HG03469 (cell line): ENCODE measurements around the gene PDE4B.

Source experiments
- ATAC-seq: cut with Tn5 transposase; IDR thresholded peaks from one replicate; pipeline ENCODE4 v1.9.1; 2021; ENCODE audit warnings: mild to moderate bottlenecking, moderate library complexity, moderate number of reproducible peaks; ENCODE audit not compliant: unreplicated experiment

PDE4B gene

DNA sequence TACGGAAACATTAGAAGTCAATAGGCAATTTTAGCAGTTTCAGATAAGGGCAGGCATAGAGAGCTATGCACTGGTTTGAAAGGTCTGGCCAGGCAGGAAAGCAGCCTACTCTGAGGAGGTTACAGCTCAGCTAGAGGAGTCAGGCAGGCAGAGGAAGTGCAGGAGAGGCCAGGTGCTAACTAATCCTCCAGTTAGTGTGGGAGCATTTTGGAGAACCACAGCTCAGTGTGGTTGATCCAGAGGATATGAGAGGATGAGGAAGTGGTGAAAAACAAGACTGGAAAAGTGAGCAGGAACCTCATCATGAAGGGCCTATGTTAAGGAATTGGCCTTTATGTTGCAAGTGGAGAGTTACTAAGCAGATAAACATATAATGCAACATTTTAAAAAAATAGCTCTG is 458.9 kb downstream of the PDE4B start:
- no peak for ATAC-seq

DNA sequence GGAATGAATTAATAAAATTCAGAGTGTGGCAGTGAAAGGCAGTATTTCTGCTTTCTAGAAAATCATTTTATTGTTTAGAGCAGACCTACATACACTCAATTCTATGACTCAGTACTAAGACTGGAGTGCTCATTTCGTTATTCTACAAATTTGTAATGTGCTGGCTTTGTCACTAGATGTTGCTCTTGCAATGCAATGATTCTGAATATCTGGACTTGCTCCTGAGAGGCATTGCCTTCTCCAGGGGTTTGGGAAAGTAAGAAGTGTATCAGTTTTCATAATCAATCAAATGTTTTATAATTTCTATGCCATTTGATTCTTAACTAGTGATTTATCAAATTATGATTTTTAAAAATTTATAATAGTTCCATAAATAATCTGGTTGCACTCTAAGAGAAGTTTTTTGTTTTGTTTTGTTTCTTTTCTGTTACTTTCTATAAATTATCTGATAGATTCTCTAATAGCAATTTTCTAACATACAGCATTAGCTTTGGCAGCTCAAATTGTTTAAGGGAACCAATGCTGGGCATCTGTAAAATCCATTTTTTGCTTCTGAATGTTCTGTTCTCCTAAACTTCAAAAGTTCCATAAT is 460.7 kb downstream of the PDE4B start:
- peak; percentile 40 for ATAC-seq

DNA sequence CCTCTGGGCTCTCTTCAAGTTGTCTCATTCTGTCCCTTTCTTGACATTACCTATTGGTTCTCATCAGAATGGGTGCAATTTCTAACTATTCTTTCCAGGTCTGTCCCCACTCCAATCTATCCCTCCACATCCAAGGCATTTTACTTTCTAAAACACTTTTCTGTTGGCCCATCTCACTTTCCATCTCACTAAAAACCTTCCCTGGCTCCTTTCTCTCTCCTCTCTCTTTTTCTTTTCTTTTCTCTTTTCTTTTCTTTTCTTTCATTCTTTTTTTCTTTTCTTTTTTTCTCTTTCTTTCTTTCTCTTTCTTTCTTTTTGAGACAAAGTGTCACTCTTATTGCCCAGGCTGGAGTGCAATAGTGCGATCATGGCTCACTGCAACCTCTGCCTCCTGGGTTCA is 462.1 kb downstream of the PDE4B start:
- ATAC-seq, result no peak

DNA sequence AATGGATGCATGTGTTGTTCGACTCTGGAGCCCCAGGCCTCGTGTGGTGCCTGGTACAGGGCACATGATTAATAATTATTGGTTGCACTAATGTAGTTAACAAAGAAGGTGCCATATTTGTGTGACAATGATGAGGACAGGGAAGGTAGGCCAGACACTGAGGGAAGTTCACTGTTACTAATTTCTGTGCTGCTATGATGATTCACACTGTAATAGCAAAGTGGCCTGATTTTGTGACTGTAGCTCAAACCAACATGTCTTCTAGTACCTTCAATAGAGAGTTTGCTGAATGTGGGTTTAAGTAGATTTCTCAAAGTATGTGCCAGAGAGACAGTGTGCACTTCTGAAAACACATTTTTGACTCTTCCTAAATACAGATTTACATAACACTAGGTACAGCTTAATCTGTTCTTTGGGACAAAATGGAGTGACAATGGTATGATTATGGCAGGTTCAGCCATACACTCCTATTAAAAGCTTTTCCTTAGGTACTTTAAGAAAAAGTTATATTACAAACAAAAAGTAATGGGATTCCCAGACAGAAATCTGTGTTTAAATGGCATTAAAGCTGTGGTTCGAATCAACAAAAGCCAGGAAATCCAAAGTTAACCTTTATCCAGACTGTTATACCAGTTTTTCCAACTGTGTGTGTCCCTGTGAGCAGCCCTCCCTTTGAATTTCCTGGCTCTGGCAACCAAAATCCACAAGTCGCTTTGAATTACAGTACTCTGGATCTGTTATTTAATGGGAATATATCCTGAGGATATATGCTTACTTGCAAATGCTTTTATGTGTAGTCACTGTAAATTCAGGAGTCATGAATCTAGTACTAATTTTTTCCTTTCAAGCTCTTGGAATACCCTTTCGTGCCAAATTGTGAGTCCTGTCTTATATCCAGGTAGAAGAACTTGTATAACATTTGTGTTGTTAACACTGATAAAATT is 464.2 kb downstream of the PDE4B start:
- no peak for ATAC-seq

DNA sequence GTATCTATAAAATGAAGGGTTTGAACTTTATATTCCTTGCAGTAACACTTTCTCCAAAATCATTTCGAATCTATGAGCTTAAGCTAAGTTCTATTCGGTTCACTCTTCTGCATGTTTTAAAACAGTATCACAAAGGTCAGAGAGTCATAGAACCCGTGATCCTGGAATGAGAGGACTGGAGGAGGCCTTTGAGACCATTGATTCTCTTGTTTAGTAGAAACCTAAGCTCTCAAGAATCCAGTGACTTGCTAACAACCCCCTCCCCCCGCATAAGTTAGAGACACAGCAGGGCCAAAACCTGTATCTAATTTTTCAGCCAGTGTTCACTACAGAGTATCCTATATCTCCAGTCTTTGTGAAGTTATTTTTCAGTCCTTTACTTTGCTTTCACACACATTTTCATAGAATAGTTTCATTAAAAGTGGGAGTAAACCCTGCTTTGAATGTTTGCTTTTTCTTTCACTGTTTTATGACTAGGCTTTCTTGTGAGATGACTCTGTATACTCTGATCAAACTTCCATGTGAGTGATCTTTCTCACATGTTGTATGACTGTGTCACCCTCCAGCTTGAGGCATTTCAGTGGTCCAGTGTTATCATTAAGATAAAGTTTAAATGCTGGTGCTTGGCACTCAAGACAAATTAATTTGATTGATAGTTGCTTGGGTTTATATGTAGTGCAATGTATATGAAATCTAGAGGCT is 465.9 kb downstream of the PDE4B start:
- ATAC-seq, result peak; percentile 56

DNA sequence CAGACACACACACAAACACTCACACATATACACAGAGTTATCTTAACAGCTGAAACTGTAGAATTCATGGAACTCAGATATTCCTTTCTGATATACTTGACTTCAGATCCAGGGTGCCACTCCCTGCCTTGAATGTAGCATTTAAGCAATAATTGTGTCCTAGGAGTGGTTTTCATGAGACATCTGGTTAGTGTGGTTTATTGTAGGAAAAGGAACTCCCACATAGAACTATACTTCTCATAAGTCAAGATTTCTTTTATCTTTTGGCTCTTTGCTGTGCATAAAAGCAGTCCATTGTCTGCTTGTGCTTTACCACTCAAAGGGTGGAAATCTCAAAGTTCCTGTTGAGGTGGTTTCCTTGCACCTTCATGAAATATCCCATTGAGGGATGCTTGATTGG is 468.7 kb downstream of the PDE4B start:
- no peak for ATAC-seq

DNA sequence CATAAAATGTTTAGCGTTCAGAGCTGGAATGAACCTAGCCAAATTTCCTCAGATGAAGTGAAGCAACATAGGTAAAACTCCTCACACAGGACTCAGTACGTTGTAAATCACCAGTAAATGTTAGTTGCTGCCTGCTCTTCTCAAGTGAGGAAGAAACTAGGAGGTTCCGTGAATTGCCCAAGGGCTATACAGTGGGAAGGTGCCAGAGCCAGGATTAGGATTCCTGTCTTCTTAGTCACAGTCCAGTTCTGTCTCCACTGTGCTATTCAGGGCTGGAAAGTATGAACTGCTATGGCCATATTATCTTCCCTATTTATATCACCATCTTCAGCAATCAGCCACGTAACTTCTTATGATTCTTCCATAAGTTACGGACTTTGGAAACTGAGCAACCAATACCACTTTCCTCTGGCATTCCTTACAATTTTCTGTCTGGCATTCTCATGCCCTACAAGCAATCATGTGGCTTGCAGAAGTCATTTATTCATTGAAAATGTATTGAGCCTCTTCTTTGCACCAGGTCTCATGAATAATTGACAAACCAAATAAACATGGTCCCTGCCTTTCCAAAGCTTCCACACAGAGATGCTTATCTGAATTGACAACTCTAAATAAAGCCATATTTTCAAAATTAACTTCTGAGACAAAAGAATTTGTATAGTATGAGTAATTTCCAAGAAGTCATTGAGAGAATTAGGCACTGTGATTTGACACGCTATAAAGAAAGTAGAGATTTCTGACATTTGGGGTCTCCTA is 469.7 kb downstream of the PDE4B start:
- ATAC-seq, result no peak

DNA sequence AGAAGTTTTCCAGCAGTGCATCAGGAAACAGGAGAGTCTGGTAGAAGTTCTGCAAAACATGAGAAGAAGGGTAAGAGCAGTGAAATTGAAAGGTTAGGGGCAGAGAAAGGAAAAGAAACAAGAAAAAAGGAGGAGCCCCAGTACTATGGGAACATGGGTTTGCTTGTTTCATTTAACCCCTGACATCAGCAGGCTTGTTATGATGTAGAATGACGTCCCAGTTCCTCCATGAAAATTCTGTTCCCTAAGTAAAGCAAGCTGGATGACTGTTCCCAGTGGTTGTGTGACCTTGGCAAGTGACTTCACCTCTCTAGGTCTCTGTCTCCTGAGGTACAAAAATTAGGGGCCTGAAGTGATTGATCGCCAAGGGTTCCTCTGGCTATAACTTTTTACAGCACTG is 472.6 kb downstream of the PDE4B start:
- ATAC-seq, result no peak

DNA sequence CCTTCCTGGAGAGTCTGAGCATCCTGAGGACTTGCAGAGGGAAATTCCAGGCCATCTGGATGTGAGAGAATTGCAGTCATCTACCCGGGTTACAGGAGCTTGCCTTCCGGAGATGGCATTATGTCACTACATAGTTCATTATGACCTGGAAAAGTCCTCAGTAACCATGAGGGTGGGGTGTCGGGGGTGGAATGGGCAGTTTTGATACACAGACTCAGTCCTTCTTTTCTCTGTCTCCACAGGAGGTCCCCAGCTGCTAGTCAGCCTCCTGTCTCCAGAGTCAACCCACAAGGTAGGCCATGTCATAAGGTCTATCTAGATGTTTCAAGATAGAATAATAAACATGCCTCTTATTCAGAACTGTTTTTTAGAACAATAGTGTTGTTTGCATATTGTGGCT is 473.1 kb downstream of the PDE4B start:
- no peak for ATAC-seq

DNA sequence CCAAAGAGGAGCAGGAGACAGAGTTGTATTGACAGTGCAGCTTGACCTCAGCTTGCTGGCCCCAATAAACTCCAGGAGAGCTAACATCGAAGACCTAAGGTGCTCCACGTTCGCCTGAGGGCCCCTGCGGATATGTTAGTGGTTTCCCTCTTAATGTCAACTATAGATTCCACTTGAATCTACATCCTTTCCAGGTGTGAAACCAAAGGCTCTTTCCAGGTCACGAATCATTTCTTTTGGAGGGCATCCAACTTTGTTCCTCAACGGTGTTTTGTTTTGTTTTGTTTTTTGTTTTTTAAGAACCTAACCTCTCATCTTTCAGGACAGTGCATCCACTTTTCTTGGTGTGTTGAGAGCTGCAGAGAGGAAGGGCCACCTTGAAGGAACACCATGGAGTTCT is 473.7 kb downstream of the PDE4B start:
- ATAC-seq, result no peak

DNA sequence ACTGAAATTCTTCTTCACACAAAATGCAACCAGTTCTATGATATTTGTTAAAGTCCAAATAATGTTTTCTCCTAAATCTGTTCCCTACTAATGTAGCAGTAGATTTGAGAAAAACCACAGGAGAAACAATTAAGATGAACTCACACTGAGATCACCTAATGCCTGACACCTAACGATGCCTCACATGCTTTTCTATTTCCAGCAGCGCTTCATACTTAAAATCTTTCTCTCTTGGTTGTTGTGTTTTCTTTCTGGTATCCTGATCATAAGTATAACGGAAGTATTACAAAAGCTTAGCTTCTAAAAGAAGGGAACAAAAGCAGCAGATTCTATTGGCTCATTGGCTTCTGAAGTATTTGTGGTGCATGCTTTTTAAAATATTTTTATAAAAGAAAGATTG is 474.1 kb downstream of the PDE4B start:
- ATAC-seq, result no peak

DNA sequence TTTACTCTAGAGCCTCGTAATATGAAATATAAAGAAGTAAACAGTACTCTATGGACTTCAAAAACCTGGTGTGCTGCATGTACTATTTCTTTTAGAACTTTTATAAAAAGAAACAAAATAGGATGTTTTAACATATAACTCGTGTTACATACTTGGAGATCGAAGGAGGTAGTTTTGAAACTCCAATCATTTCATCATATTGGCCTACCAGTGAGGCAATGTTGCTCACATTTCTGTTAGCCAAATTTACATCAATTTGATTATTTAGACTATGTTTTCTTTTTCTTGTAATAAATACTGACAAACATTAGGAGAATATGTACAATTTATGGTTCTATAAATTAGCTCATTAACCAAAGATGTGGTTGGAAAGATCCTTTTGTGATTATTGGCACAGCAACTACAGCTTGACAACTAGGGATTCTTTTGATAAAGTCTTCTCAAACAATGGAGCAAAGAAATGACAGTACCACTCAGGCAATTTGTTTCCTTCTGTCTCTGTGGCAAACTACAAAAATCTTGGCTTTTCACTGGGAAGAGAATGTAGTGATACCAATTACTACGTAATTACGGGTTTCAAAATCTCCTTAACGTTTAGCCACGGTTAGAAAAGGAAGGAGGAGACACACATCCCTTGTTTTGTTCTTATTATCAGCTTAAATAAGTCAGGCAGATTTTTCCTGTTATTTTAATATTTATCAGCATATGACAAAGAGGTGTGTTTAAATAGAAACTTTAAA is 474.7 kb downstream of the PDE4B start:
- no peak for ATAC-seq

DNA sequence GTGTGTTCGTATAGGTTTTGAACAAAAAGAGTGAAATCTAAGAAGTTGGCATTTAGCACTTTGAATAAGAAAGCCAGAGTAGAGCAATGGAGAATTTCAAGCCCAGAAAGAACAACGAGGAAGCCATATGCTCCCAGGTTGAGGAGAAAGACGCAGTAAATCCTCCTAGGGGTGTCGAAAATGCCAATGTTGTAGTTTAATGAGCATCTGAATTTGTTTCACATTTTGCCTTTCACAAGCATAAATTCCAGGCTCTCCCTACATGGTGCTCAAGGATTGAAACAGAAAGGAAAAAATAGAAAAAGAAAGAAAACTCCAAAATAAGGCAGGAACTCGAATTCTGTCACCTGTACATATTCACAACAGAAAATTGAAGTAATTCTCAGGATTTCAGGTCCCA is 476.5 kb downstream of the PDE4B start:
- no peak for ATAC-seq

DNA sequence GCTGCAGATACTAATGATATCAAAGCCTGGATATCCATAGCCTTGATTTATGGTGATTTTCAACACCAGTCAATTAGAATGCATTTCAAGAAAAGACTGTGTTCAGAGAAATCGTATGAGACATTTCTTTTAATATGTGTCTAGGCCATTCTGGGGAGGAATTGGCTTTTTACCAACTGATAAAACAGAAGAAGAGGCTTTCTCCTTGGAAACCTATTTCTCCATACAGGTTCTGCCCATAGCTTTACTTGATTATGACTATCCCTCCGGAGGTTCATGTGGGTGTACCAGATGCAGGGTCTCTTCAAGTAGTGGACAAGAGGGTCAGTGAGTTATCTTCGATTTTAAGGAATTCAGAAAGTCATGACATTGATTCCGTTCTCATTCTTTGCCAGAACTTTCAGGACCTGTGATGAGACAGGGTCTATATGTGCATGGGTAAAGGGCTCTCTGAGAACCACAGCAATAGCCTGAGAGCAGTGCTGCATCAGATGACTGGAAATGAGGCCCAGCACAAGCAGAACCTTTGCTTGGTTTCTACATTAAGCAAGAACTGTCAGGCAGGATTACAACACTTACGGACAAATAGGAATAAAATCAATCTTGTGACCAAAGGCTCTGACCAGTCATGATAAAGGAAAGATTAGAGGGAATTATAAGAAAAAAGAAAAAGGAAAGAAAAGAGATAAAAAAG is 477.6 kb downstream of the PDE4B start:
- no peak for ATAC-seq

DNA sequence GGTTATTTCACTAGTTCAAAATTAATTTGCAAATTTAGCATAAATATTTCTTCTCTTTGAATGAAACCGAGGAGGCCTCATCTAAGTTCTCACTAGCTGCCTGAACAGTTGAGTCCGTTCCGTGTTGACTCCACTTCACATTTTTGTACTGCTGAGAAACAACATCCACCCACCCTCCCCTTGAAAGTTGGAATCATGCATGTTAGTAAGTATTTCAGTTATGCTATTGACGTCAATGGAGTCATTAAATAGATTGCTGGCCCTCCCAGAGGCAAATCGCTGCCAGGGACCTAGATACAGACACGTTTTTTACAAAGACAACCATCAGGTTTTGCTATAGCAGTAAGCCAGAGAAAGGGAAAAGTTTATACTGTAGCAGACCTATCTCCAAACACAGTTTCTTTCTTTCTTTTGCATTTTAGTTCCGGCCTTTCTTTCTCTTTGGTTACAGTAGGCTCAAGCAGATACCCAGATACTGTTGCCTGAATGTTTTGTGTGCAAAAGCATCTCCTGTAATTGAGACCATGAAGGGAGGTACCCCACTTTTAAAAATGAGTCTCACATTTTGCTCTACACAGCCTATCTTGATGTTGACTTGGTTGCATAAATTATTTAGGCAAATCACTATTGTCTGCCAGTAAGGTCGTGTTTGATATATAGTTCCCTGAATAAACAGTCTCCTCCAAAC is 478.7 kb downstream of the PDE4B start:
- ATAC-seq, result no peak

DNA sequence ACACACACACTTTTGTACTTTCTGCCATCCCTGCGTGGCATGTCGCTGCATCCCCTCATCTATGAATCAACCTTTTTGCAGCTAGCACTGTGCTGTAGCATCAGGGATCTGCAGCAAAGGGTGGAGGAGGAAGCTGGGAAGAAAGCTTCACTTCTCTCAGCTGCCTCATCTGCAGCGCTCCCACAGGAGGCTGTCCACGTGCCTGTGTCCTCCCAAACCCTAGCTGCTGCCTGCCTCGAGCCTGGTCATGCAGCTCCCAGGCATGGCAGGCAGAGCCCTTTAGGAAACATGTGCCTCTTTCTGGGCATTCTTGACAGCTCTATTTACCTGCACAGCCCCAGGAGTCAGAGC is 479.2 kb downstream of the PDE4B start:
- ATAC-seq, result no peak

DNA sequence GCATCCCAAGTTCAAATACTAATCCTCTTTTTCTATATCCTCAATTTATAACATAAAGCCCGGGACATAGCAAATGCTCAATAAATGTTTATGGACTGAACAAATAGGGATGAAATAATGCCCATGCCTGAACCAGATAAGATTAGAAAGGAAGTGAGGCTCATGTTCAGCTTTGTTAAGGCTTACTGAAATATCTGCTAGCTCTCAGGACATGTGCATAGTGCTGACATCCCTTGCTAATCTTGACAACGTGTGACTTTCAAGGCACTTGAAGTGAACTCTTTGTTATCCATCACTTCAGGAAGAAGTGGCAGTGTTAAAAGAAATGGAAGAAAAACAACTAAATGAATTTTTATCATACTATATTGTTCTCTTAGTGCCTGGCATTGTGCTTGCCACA is 481.0 kb downstream of the PDE4B start:
- ATAC-seq, result no peak

DNA sequence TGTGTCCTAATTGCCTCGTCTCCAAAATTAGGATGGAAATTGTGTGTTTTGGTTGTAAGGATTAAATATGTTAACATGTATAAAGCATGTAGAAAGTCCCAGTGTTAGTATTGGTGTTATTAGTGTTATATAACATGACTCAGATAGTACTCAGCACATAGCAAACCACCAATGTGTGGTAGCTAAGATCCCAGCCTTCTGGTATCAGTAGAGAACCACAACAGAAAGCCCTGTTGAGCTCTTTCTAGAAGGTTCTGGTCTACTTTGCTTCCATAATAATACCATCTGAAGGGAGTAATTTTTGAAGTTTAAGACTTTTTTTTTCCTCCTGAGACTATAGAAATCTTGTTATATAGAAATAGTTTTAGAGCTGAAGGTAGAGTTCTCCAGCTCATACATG is 481.9 kb downstream of the PDE4B start:
- ATAC-seq, result peak; percentile 30

DNA sequence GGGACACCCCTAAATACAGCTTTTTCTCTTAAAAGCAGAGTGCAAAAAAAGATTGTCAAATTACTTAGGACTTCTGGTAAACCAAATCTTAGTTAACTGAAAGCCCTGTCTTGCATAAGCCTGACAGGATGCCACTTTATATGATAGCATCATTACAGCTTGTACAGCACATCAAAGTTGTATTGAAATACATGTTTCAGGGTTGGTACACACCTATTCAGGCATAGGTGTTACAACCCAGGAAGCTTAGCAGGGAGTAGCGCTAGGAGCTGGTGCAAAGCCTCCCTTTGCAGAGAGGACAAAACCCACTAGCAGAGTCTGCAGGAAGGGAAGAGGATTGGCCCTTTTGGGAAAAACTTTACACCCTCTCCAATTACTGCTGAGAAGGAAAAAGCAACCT is 482.4 kb downstream of the PDE4B start:
- no peak for ATAC-seq
